GM13976 (cell line): ENCODE results near the gene RASSF6.
"Not testable (repeated sequence)": the region's sequence is repeated elsewhere in the genome, so short reads cannot be mapped to it uniquely, and the experiment has no call there.

Source experiments
- DNase-seq: peaks from one replicate; pipeline ENCODE4 v3.0.0; 2012; ENCODE audit warnings: low spot score
- in situ Hi-C: fragments of 300-500 bp; cut with MboI; formaldehyde crosslinking; loops from one replicate; pipeline ENCODE4 v1.12.0; 2022; ENCODE audit warnings: low sequenced_read_pairs, mixed read lengths, inconsistent platforms; ENCODE audit not compliant: unreplicated experiment
- TF ChIP-seq, protein P1 (sequence below): IDR thresholded peaks from 2 replicates; pipeline ENCODE4 v1.5.1; 2012; ENCODE audit warnings: borderline replicate concordance, mild to moderate bottlenecking; ENCODE audit not compliant: insufficient read depth; ENCODE audit errors: extremely low read depth, missing control alignments, control extremely low read depth

RASSF6 gene

DNA sequence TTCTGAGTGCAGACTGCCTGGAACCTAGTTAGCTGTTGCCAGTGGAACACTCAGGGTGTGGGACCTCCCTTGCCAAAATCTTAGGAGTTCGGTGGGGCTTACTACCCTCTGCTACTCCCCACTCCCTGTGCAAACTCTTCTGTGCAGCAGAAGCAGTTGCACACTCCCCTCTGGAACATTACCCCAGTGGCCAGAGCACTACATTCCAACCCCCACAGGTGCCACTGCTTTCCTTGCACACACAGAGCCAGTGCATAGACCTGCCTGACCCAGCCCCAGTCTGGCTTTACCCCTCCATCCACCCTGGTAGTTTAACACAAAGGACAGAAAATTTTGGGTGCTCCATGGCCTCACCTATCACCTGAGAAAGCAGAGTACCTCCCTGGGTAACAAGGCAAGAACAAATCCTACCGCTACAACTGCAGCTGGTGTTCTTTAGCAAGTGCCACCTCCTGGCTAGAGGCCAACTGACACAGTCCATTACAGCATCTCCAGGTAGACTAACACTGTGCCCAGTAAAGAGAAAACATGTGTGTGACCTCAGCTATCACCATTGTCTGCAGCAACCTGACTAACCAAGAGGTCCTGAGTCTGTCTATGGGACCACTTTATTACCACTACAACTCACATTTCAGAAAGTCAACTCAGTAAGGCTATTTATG lies 11.5 kb upstream of the RASSF6 start:
- no peak for DNase-seq
- in situ Hi-C loops, result no loop called here
- TF ChIP-seq, protein P1, sequence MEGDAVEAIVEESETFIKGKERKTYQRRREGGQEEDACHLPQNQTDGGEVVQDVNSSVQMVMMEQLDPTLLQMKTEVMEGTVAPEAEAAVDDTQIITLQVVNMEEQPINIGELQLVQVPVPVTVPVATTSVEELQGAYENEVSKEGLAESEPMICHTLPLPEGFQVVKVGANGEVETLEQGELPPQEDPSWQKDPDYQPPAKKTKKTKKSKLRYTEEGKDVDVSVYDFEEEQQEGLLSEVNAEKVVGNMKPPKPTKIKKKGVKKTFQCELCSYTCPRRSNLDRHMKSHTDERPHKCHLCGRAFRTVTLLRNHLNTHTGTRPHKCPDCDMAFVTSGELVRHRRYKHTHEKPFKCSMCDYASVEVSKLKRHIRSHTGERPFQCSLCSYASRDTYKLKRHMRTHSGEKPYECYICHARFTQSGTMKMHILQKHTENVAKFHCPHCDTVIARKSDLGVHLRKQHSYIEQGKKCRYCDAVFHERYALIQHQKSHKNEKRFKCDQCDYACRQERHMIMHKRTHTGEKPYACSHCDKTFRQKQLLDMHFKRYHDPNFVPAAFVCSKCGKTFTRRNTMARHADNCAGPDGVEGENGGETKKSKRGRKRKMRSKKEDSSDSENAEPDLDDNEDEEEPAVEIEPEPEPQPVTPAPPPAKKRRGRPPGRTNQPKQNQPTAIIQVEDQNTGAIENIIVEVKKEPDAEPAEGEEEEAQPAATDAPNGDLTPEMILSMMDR, result no peak

DNA sequence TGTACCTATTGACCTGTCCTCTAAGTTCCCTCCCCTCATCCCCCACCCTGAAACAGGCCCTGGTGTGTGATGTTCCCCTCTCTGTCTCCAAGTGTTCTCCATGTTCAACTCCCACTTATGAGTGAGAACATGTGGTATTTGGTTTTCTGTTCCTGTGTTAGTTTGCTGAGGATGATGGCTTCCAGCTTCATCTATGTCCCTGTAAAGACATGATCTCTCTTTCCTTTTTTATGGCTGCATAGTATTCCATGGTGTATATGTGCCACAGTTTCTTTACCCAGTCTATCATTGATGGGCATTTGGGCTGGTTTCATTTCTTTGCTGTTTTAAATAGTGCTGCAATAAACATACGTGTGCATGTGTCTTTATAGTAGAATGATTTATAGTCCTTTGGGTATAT lies 8.6 kb upstream of the RASSF6 start:
- in situ Hi-C loops, DNase-seq: not testable (repeated sequence)

DNA sequence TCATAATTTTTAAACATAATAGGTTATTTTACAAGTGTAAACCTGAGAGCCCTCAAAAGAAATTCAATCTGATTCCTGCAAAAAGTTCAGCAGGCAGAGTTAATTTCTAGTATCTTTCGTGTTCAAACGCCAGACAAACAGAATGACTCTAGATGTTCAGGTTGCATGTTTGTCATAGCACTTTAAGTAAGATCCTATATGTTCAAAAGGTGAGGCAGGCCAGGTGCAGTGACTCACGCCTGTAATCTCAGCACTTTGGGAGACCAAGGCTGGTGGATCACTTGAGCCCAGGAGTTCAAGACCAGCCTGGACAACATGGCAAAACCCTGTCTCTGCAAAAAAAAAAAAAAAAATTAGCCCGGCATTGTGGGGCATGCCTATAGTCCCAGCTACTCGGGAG lies 1.1 kb upstream of the RASSF6 start:
- TF ChIP-seq, protein P1, result no peak
- DNase-seq, result no peak
- in situ Hi-C loops, result no loop called here

DNA sequence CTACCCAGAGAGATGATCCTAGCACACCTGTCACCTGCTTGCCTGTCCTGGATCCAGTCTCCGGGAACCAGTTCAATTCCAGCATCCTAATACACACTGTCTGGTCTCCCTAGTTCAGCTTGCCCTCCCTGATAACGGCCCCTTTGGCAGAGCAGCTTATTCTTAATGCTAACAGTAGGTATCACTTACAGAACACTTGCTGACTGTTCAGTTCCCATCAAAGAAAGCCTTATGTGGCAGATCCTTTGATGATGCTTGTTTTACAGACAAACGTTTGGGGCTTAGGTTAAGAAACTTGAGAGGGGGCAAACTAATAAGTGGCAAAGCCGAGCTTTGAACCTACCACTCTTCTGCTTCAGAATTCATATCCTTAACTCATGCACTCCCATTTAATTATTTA lies 890 bp downstream of the RASSF6 start:
- no peak for DNase-seq
- in situ Hi-C loops, result no loop called here
- TF ChIP-seq, protein P1, result no peak

DNA sequence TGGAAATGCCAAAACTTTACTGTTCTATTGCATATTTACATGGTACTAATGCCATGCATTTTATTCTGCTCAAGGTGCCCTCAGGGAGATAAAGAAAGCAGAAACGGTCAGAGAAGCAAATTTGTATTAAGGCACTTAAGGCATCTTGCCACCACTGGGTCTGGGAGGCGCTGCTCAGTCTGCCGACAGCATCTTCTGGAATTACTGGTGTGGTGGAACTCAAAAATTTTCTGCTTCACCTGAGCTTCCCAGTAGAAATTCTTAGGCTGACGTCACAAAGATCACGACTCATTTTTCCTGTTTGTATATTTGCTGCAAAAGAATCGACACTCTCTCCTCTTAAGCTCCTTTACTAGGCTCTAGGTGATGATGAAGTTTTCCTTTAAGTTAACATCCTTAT lies 3.0 kb downstream of the RASSF6 start:
- DNase-seq, result no peak
- TF ChIP-seq, protein P1, result no peak
- in situ Hi-C loops, result no loop called here

DNA sequence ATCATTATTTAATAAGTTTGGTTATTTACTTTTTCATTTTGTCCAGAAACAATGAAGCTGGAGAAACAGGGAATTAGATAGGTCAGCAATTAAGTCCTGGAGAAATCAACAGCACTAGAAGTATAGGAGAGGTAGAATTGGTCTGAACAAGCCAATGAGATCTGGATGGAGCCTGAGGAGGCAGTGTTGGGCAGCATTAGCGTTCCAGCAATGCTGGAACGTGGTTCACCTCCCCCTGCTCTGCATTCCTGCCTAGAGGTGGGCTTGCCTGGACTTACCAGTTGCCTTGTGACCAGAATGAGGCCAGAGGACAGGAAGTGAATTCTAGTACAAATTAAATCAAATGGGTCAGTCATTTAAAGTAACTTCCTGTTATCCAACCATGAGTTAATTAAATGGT lies 4.6 kb downstream of the RASSF6 start:
- TF ChIP-seq, protein P1, result no peak
- in situ Hi-C loops, result no loop called here
- DNase-seq, result no peak

DNA sequence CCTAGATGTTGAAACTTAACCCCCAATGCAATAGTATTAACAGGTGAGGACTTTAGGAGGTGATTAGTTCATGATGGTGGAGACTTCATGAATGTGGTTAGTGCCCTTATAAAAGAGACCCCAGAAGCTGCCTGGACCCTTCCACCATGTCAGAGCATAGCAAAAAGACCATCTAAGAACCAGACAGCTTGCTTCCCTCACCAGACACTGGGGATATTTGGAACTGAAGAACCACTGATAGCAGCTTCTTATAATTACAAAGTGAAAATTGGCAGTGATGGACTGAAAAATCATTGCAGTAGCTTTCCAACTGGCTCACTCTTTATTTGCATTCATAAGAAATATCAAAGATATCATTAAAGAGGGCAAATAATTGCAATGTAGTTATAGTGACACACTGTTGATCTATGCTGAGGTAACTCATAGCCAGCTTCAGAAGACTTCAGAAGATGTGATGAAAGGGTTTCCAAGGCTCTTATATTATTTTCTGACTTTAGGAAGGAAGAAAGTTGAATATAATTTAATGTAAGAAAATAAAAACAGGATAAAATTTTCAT lies 5.8 kb downstream of the RASSF6 start:
- in situ Hi-C loops, result no loop called here
- no peak for DNase-seq

More for the DNA sequence above, 5.8 kb downstream of the RASSF6 start:
- TF ChIP-seq, protein P1, result no peak
